ENCODE results near the gene RAD51B. TPM values are rescaled to one million over a fixed set of nuclear protein-coding genes. Genes with fewer than 3 reads are reported as not detected.
A peak's percentile ranks its signal among the peaks of the same experiment; 100 is the strongest.

Gene RAD51B
- polyA plus RNA-seq, 3 donors: 3.6 to 11.6 (median 9.4) TPM

- peak in 2 of 3 donors; percentile 32 to 52 for DNase-seq
- Histone ChIP-seq H3K9ac (ENCODE audit: insufficient read depth, low read length, poor library complexity, severe bottlenecking) (no peak overlapping the region), H3K9me3 (replicated peaks in 1 of 2; ENCODE audit: control insufficient read depth in 1 of 2, insufficient read depth in 1 of 2, low read length in 2 of 2) (peaks cover 0 to 4% of the 10 kb centered on the region in 2 donors), H2AFZ (ENCODE audit: insufficient read depth, low read depth, low read length, poor library complexity, severe bottlenecking) (no peak overlapping the region), H3K36me3 (replicated peaks in 1 of 2; ENCODE audit: control insufficient read depth in 1 of 2, insufficient read depth in 2 of 2, low read length in 2 of 2) (no peaks in the 10 kb centered on the region), H3K27ac (ENCODE audit: low read depth in 1 of 2, low read length in 2 of 2) (no peak overlapping the region), H3K4me1 (ENCODE audit: control insufficient read depth in 1 of 2, insufficient read depth in 2 of 2, low read length in 2 of 2) (peaks cover 11 to 24% of the 10 kb centered on the region in 2 donors), H3K27me3 (ENCODE audit: control insufficient read depth in 2 of 2, insufficient read depth in 2 of 2, low read length in 2 of 2) (peaks cover 13 to 30% of the 10 kb centered on the region in 2 donors), H4K20me1 (ENCODE audit: insufficient read depth, low read length) (no peaks in the 10 kb centered on the region), H3K4me2 (replicated peaks; ENCODE audit: extremely low read depth, low read length, poor library complexity, severe bottlenecking) (no peak overlapping the region), H3K4me3 (replicated peaks in 1 of 3; ENCODE audit: low read depth in 2 of 3, low read length in 3 of 3) (no peak overlapping the region), H3K79me2 (ENCODE audit: insufficient read depth, low read length) (no peaks in the 10 kb centered on the region)
- 71% methylated on average over 1 of the region's 5 CpGs for WGBS (ENCODE audit: insufficient coverage)
- Mint-ChIP-seq H3K36me3 (peaks cover 2 to 10% of the 10 kb centered on the region in 2 donors), H3K4me3 (peak overlapping the region in 1 of 2 donors; percentile 35), H3K4me1 (peaks cover 27% of the 10 kb centered on the region), H3K27ac (peak overlapping the region in 1 of 7 donors; percentile 29), H3K27me3 (ENCODE audit: low read depth in 3 of 3) (peaks cover 20 to 37% (median 22%) of the 10 kb centered on the region in 3 donors), H3K9me3 (peaks cover 0 to 9% (median 6%) of the 10 kb centered on the region in 7 donors)
- TF ChIP-seq CTCF (IDR thresholded peaks at IDR 0.05): no peak
- intact Hi-C loops (cut with micrococcal nuclease): loop anchor here in 1 of 2 donors (5.0 kb wide), 1 partner anchor 38 kb away; no protein-coding TSS in a partner anchor
These were observed 900.2 kb downstream of the RAD51B start for GRCh38 chr14:68719634-68720384.

- TF ChIP-seq CTCF (IDR thresholded peaks at IDR 0.05): no peak
- Histone ChIP-seq H3K36me3 (replicated peaks in 1 of 2; ENCODE audit: control insufficient read depth in 1 of 2, insufficient read depth in 2 of 2, low read length in 2 of 2) (no peaks in the 10 kb centered on the region), H3K4me1 (ENCODE audit: control insufficient read depth in 1 of 2, insufficient read depth in 2 of 2, low read length in 2 of 2) (peaks cover 5 to 15% of the 10 kb centered on the region in 2 donors), H3K27ac (ENCODE audit: low read depth in 1 of 2, low read length in 2 of 2) (no peak overlapping the region), H3K9me3 (replicated peaks in 1 of 2; ENCODE audit: control insufficient read depth in 1 of 2, insufficient read depth in 1 of 2, low read length in 2 of 2) (peaks cover 0 to 4% of the 10 kb centered on the region in 2 donors), H2AFZ (ENCODE audit: insufficient read depth, low read depth, low read length, poor library complexity, severe bottlenecking) (no peak overlapping the region), H3K9ac (ENCODE audit: insufficient read depth, low read length, poor library complexity, severe bottlenecking) (no peak overlapping the region), H3K27me3 (ENCODE audit: control insufficient read depth in 2 of 2, insufficient read depth in 2 of 2, low read length in 2 of 2) (peaks cover 14 to 33% of the 10 kb centered on the region in 2 donors), H3K4me2 (replicated peaks; ENCODE audit: extremely low read depth, low read length, poor library complexity, severe bottlenecking) (no peak overlapping the region), H3K4me3 (replicated peaks in 1 of 3; ENCODE audit: low read depth in 2 of 3, low read length in 3 of 3) (no peak overlapping the region), H4K20me1 (ENCODE audit: insufficient read depth, low read length) (no peaks in the 10 kb centered on the region), H3K79me2 (ENCODE audit: insufficient read depth, low read length) (no peaks in the 10 kb centered on the region)
- Mint-ChIP-seq H3K4me3 (peak overlapping the region in 1 of 2 donors; percentile 3), H3K9me3 (peaks cover 0 to 10% (median 6%) of the 10 kb centered on the region in 7 donors), H3K4me1 (peaks cover 15% of the 10 kb centered on the region), H3K27me3 (ENCODE audit: low read depth in 3 of 3) (peaks cover 22 to 46% (median 22%) of the 10 kb centered on the region in 3 donors), H3K36me3 (peaks cover 2% of the 10 kb centered on the region in 2 donors), H3K27ac (no peak overlapping the region)
- WGBS (ENCODE audit: insufficient coverage): no CpG with 5 or more reads among the region's 2 CpGs
- DNase-seq: no peak
- intact Hi-C loops (cut with micrococcal nuclease): no loop called here
These were observed 902.6 kb downstream of the RAD51B start for GRCh38 chr14:68722186-68722585.
